Glomerular visceral epithelial cell (primary cell): ENCODE results near the gene RIT1.
"Not testable (repeated sequence)": the region's sequence is repeated elsewhere in the genome, so short reads cannot be mapped to it uniquely, and the experiment has no call there.

Experiments used
- DNase-seq: peaks from one replicate; pipeline ENCODE4 v3.0.0-alpha.2; 2016; ENCODE audit errors: extremely low spot score

The RIT1 gene

GRCh38 chr1:155933591-155934096 lies 22.5 kb upstream of the RIT1 start:
- DNase-seq, result no peak

GRCh38 chr1:155932487-155932886 lies 21.3 kb upstream of the RIT1 start:
- no peak for DNase-seq

GRCh38 chr1:155932081-155932480 lies 20.9 kb upstream of the RIT1 start:
- DNase-seq, result no peak

- peak; percentile 80 for DNase-seq
Observed at GRCh38 chr1:155931332-155932038, 20.3 kb upstream of the RIT1 start.

GRCh38 chr1:155930725-155931124 lies 19.6 kb upstream of the RIT1 start:
- DNase-seq, result not testable (repeated sequence)

GRCh38 chr1:155929057-155929456 lies 17.9 kb upstream of the RIT1 start:
- DNase-seq, result no peak

GRCh38 chr1:155925506-155925905 lies 14.4 kb upstream of the RIT1 start:
- no peak for DNase-seq

GRCh38 chr1:155920717-155921116 lies 9.6 kb upstream of the RIT1 start:
- no peak for DNase-seq

- no peak for DNase-seq
Observed at GRCh38 chr1:155919801-155920200, 8.7 kb upstream of the RIT1 start.

- no peak for DNase-seq
Observed at GRCh38 chr1:155918660-155919059, 7.5 kb upstream of the RIT1 start.

GRCh38 chr1:155913969-155914757 lies 3.0 kb upstream of the RIT1 start:
- DNase-seq, result no peak

- peak; percentile 17 for DNase-seq
Observed at GRCh38 chr1:155912056-155912536, 947 bp upstream of the RIT1 start.

- DNase-seq, result peak; percentile 47
Observed at GRCh38 chr1:155910621-155911121, 478 bp downstream of the RIT1 start.

GRCh38 chr1:155909894-155910293 lies 1.3 kb downstream of the RIT1 start:
- peak; percentile 37 for DNase-seq

GRCh38 chr1:155904261-155904660 lies 6.9 kb downstream of the RIT1 start:
- no peak for DNase-seq

GRCh38 chr1:155900161-155900560 lies 11.0 kb downstream of the RIT1 start:
- no peak for DNase-seq

- no peak for DNase-seq
Observed at GRCh38 chr1:155899683-155900082, 11.5 kb downstream of the RIT1 start.

- DNase-seq, result no peak
Observed at GRCh38 chr1:155898888-155899287, 12.3 kb downstream of the RIT1 start.

- DNase-seq, result no peak
Observed at GRCh38 chr1:155897746-155898145, 13.4 kb downstream of the RIT1 start.

GRCh38 chr1:155896476-155896875 lies 14.7 kb downstream of the RIT1 start:
- DNase-seq, result not testable (repeated sequence)

GRCh38 chr1:155895617-155896016 lies 15.5 kb downstream of the RIT1 start:
- not testable (repeated sequence) for DNase-seq

- peak; percentile 76 for DNase-seq
Observed at GRCh38 chr1:155893389-155894142, 17.6 kb downstream of the RIT1 start.
